GM21528 (cell line): Measurements from ENCODE around the gene DNAH12.
"Not testable (repeated sequence)": the region's sequence is repeated elsewhere in the genome, so short reads cannot be mapped to it uniquely, and the experiment has no call there.

ENCODE experiments used
- ATAC-seq: cut with Tn5 transposase; IDR thresholded peaks from one replicate; pipeline ENCODE4 v1.9.1; 2021; ENCODE audit warnings: mild to moderate bottlenecking, moderate library complexity; ENCODE audit not compliant: unreplicated experiment, low FRiP score

The DNAH12 gene

DNA sequence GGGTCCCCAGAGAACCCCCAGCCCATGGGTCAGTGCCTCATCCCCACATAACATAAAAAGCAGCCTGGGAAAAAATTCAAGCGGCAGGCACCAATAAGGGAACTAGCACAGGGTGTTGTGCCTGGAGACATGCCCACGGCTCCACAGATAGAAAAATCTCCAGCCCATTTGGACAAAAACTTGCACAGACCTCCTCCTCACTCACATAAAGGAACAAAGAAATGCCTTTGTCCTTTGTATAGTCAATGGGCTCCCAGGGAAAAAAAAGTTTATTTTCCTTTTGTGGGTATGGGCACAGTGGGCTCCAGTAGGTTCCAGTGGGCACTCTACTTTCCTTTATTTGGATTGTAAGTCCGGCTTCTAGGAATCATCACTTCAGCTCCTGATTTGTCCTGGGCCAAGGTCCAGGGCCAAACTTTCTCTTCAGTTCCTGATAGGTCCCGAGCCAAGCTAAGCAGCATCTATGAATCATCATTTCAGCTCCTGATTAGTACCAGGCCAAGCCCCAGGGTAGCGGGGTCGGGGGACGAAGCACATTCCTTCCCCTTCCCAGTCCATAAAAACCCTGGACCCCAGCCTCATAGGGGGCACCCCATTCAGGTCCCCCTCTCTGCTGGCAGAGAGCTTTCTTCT, 1.6 kb upstream of the DNAH12 start:
- no peak for ATAC-seq

DNA sequence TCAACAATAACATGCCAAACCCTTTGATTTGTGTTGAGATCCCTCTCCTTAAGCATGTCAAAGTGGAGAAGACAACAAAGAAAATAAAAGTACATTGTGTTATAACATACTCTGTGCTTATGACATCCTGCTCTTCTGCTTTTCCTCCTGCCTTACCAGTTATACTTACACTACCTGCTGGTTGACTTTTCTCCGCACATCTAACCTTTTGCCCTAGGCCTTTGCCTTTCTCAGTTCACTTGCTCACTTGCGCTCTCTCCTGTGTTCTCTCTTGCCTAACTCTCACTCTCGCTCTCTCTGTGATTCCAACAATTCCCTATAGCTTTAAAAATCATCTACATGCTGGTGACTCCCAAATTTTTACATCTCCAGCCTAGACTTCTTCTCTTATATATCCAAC, 5.7 kb downstream of the DNAH12 start:
- ATAC-seq: no peak

DNA sequence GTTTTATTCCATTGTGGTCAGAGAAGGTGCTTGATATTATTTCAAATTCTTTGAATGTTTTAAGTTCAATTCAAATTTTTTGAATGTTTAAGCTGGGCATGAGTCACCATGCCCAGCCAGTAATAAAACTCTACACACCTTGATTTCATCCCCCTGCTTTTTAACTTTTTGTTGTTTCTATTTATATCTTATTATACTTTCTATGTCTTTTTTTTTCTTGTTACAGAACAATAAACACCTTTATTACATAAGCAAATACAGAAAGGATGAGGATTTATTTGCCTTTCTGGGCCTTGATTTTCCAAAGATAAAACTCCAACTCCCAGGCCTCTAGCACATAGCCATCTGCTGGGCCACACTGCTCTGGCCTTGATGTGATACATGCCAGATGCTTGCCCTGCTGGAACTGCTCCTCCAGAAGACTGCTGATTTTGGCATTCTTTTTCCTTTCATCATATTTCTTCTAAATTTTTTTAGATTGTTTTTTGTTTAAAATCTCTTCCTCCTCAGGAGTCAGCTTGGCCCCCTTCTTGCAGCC, 14.0 kb downstream of the DNAH12 start:
- no peak for ATAC-seq

DNA sequence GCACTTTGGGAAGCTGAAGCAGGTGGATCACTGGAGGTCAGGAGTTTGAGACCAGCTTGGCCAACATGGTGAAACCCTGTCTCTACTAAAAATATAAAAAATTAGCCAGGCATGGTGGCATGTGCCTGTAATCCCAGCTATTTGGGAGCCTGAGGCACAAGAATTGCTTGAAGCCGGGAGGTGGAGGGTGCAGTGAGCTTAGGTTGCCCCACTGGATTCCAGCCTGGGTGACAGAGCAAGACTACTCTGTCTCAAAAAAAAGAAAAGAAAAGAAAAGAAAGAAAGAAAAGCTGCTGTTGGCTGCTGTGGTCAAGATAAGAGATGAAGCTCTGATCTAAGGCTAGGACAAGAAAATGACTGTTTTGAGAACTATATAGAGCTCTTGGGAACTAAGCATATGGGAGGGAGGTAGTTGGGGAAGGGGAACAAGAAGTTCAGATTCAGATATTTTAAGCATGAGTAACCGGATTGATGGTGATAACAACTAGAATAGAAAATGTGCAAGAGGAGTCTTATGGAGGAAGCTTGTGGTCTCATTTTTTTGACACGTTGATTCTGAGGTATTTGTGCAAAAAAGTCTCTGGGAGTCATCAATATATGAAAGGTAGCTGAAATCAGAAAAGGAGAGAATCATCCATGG, 25.7 kb downstream of the DNAH12 start:
- no peak for ATAC-seq

DNA sequence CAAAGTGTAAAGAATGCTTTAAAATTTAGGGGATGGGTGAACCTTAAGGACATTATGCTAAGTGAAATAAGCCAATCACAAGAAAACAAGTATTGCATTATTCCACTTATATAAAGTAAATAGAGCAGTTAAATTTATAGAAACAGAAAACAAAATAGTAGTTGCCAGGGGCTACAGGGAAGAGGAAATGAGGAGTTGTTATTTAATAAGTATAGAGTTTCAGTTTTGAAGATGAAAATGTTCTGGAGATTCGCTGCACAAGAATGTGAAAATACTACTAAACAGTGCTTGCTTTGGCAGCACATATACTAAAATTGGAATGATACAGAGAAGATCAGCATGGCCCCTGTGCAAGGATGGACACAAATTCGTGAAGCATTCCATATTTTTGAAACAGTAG, 32.0 kb downstream of the DNAH12 start:
- ATAC-seq: no peak

DNA sequence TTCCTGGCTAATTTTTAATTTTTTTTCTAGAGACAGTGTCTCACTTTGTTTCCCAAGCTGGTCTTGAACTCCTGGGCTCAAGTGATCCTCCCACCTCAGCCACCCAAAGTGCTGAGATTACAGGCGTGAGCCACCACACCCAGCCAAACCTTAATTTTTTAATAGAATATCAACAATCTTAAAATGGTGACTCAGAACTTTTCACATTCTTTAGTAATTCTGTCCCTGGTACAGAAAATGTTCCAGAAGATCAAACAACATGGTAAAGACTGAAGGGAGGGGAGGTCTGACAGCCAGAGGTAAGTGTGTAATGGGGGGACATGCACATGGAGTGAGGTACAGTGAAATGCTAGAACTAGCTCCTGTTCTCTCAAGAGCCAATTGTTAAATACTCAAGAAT, 38.2 kb downstream of the DNAH12 start:
- no peak for ATAC-seq

DNA sequence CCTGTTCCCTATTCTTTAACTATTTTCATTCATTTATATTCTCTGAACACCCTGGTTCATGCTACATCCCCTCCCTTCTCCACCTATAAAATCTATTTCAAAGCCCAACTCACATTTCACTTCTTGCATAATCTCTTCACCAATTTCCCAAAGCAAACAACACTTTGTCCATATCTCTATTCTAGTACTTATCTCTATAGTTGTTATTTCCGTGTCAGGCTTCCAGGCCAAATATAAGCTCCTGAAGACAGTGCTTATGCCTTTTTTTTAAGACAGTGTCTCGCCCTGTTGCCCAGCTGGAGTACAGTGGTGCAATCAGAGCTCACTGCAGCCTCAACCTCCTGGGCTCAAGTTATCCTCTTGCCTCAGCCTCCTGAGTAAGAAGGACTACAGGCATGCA, 43.6 kb downstream of the DNAH12 start:
- no peak for ATAC-seq

DNA sequence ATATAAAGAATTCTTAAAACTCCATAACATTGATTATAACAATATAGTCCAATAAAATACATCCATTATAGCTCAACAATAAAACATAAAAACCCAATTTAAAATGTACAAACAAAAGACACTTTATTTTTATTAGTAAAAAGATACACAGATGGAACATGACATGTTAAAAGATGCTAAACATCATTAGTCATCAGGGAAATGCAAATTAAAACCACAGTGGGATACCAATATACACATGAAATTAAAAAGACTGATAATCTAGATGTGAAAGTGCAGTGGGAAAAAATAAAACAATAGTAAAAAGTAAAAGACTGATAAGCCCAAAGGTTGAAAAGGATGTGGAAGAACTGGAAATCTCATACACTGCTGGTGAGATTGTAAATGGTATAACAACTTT, 46.2 kb downstream of the DNAH12 start:
- no peak for ATAC-seq

DNA sequence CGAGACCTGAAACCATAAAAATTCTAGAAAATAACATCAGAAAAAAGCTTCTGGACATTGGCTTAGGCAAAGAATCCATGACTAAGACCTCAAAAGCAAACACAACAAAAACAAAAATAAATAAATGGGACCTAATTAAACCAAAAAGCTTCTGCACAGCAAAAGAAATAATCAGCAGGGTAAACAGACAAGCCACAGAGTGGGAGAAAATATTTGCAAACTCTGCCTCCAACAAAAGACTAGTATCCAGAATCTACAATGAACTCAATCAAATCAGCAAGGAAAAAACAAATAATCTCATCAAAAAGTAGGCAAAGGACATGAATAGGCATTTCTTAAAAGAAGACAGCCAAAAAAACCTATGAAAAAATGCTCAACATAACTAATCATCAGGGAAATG, 59.6 kb downstream of the DNAH12 start:
- no peak for ATAC-seq

DNA sequence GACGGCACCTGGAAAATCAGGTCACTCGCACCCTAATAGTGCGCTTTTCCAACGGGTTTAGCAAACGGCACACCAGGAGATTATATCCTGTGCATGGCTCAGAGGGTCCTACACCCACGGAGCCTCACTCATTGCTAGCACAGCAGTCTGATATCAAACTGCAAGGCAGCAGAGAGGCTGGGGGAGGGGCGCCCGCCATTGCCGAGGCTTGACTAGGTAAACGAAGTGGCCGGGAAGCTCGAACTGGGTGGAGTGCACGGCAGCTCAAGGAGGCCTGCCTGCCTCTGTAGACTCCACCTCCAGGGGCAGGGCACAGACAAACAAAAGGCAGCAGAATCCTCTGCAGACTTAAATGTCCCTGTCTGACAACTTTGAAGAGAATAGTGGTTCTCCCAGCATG, 67.0 kb downstream of the DNAH12 start:
- ATAC-seq: not testable (repeated sequence)

DNA sequence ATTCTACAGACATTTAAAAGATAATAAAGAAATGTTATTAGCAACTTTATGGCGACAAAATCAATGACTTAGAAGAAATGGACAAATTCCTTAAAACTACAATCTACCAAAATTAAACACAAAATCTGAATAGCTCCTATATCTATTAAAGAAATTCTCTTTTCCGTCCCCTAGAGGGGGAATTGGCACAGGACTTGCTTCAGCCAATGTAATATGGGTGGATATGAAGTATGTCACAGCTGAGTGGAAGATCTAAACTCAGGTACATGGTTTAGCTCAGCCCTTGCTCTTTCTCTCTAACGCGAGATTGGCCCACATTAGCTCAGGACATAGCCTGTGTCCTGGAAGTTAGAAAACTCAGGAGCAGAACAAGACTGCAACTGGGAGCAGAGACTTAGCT, 79.3 kb downstream of the DNAH12 start:
- no peak for ATAC-seq

DNA sequence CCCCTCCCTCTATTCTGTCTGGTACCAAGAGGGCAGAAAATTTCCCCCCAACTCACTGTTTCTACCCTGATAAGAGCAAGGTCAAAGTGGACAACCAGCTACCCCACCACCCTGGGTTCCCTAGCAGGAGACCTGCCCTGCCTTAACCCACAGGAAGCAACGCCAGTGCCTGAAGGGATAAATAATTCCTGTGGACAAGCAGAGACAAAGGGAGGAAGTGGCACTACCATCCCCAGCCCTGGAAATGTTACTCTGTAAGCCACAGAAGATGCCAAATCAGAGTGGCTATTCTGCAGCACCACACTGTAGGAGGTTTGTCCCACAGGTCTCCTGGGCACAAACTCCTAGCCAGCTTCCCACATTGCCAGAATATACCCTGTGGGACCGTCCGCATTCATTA, 80.1 kb downstream of the DNAH12 start:
- no peak for ATAC-seq

DNA sequence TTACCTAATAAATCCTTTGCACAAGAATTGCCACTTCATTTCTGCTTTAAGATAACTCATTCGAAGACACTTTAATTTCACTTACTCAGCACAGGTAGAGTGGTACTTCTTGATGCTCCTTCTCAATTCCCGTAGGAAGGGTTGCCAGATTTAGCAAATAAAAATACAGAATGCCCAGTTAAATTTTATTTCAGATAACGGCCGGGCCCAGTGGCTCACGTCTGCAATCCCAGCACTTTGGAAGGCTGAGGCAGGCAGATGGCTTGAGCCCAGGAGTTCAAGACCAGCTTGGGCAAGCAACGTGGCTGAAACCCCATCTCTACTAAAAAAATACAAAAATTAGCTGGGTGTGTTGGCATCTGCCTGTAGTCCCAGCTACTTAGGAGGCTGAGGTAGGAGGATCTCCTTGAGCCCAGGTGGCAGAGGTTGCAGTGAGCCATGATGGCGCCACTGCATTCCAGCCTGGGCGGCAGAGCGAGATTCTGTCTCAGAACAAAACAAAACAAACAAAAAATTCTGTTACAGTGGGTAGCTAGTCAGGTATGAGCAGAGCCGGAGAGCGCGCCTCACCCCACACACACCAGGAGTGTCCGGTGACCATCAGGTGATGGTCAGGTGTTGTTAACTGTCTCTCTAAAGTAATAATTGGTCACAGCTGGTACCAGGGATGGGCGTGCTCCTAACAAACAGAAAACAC, 92.8 kb downstream of the DNAH12 start:
- no peak for ATAC-seq

DNA sequence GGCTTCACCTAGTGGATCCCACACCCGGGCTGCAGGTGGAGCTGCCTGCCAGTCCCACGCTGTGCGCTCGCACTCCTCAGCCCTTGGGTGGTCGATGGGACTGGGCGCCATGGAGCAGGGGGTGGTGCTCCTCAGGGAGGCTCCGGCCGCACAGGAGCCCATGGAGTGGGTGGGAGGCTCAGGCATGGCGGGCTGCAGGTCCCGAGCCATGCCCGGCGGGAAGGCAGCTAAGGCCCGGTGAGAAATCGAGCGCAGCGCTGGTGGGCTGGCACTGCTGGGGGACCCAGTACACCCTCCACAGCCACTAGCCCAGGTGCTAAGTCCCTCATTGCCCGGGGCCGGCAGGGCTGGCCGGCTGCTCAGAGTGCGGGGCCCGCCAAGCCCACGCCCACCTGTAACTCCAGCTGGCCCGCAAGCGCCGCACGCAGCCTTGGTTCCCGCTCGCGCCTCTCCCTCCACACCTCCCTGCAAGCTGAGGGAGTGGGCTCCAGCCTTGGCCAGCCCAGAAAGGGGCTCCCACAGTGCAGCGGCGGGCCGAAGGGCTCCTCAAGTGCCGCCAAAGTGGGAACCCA, 94.8 kb downstream of the DNAH12 start:
- ATAC-seq: not testable (repeated sequence)

DNA sequence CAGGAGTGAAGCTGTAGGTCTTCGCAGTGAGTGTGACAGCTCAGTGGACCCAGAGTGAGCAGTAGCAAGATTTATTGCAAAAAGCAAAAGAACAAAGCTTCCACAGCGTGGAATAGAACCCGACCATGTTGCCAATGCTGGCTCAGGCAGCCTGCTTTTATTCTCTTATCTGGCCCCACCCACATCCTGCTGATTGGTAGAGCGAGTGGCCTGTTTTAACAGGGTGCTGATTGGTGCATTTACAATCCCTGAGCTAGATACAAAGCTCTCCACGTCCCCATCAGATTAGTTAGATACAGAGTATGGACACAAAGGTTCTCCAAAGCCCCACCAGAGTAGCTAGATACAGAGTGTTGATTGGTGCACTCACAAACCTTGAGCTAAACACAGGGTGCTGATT, 95.7 kb downstream of the DNAH12 start:
- not testable (repeated sequence) for ATAC-seq

DNA sequence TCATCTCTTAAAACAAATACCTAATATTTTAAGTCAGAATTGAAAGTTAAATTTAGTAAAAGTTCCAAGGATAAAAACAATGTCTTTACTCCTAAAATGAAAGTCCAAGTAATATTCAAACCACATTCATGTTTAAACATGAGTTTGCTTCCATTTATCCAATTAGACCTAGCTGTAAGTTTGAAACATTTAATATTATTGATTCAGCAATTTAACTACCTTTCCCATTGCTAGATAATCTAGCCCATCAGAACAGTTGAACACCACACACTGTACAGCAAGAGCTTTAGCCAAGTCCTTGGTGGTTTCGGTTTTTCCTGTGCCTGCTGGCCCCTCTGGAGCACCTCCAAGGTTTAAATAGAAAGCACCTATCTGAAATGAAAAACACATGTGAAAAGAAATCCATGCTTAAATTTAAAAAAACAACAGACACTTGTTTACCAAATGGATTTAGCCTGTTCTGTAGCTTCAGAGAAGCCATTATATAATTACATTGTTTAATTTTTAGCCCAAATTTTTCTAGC, 97.8 kb downstream of the DNAH12 start:
- no peak for ATAC-seq

DNA sequence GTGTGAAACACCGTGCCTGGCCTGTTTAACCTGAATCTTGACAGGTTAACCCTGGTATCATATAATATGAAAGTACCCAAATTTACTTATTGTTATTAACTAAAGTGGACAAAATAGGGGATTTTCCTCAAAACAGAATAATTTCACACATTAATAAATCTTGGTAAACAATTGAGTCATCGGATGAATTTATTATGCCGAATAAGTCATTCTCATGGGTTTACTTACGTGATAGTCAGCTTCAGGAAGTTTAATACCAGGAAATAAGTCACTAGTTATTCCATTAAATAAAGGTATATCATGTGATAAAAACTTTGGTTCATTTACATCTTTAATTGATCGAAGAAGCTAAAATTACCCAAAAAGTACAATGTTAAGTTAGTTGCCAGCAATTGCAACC, 99.7 kb downstream of the DNAH12 start:
- no peak for ATAC-seq

DNA sequence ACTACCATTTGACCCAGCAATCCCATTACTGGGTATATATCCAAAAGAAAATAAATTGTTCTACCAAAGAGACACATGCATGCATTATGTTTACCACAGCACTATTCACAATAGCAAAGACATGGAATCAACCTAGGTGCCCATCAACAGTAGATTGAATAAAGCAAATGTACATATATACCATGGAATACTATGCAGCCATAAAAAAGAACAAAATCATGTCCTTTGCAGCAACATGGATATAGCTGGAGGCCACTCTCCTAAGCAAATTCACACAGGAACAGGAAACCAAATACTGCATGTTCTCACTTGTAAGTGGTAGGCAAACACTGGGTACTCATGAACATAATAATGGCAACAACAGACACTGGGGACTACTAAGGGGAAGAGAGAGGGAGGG, 104.0 kb downstream of the DNAH12 start:
- ATAC-seq: not testable (repeated sequence)

DNA sequence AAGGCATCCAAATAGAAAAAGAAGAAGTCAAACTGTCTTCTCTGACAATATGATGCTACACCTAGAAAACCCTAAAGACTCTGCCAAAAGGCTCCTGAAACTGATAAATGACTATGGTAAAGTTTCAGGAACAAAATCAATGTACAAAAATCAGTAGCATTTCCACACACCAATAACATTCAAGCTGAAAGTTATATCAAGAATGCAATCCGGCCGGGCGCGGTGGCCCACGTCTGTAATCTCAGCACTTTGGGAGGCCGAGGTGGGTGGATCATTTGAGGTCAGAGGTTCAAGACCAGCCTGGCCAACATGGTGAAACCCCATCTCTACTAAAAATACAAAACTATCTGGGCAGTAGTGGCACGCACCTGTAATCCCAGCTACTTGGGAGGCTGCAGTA, 105.7 kb downstream of the DNAH12 start:
- ATAC-seq: not testable (repeated sequence)

DNA sequence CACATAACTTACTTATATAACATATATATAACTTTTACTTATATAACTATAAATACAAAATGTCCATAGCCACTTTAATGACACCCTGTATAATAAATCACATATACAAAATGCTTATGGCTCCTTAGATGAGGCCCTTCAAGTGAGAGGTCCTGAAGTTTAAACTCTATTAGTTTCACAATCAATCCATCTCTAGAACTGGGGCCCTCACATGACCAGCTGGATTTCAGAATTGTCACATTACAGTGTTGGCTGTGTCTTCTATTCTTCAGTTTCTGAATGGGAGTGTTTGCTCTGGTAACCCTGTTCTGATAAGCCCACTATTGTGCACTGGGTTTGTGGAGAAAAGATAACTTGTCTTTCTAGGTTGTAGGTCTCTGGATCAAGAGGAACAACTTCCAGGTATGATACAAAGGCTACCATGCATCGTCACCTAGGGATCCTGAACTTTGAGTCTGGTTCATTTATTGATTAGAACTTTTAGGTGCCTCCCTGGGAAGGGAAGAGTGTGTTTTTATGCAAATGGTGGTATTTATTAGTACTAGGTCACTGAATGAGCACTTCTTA, 107.9 kb downstream of the DNAH12 start:
- ATAC-seq: no peak

DNA sequence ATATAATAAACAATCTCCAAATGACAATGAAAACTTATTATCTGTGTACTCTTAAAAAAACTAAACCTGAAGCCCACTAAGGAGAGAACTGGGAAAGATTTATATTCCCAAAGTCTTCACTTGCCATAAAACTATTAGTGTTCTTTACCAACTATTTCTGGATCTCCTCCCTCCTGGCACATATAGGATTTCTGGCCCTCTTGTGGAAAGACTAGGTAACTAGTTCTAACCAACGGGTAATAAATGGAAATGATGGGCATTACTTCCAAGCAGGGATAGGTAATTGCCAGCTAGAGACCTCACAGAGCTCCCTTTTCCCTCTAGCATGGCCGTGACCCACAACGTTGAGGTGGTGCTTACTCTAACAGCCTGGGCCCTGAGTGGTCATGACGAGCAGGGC, 110.1 kb downstream of the DNAH12 start:
- no peak for ATAC-seq
